GM12891 (cell line): ENCODE data around the gene UGT2B11.
"Not testable (repeated sequence)": the region's sequence is repeated elsewhere in the genome, so short reads cannot be mapped to it uniquely, and the experiment has no call there.

ENCODE experiments used
- DNase-seq: peaks from one replicate; pipeline ENCODE4 v3.0.0; 2011; ENCODE audit warnings: low spot score; ENCODE audit not compliant: insufficient read length
- FAIRE-seq: peaks from 2 replicates; lab custom pipeline; 2011; peaks lifted over from hg19 to GRCh38; lab: Jason Lieb, UNC
- PAX5 ChIP-seq: IDR thresholded peaks from 2 replicates; pipeline ENCODE4 v1.6.1; 2011; ENCODE audit warnings: low read length, moderate library complexity, mild to moderate bottlenecking; ENCODE audit not compliant: insufficient read depth, severe bottlenecking
- POLR2A ChIP-seq: IDR thresholded peaks from 2 replicates; pipeline ENCODE4 v1.6.1; 2011; ENCODE audit warnings: low read depth, low read length, control low read depth
- POLR2AphosphoS5 ChIP-seq: IDR thresholded peaks from 2 replicates; pipeline ENCODE4 v1.6.1; 2011; ENCODE audit warnings: low read depth, low read length, control low read depth
- POU2F2 ChIP-seq: IDR thresholded peaks from 2 replicates; pipeline ENCODE4 v1.6.1; 2011; ENCODE audit warnings: low read depth, mild to moderate bottlenecking, control low read depth, low read length, moderate library complexity
- SPI1 ChIP-seq: IDR thresholded peaks from 2 replicates; pipeline ENCODE4 v1.6.1; 2011; ENCODE audit warnings: low read depth, low read length, control low read depth
- TAF1 ChIP-seq: IDR thresholded peaks from 2 replicates; pipeline ENCODE4 v1.6.1; 2011; ENCODE audit warnings: low read depth, low read length, control low read depth

Gene UGT2B11

GRCh38 chr4:69196209-69196965 is 18.2 kb downstream of the UGT2B11 start:
- DNase-seq (no peak), FAIRE-seq (no peak)
- TF ChIP-seq PAX5 = no peak
- TF ChIP-seq POLR2A = no peak
- no peak for TF ChIP-seq TAF1
- TF ChIP-seq POU2F2 = no peak
- no peak for TF ChIP-seq SPI1
- no peak for TF ChIP-seq POLR2AphosphoS5

- FAIRE-seq (no peak), DNase-seq (no peak)
- no peak for TF ChIP-seq TAF1
- TF ChIP-seq SPI1 = no peak
- no peak for TF ChIP-seq POU2F2
Measured at GRCh38 chr4:69194166-69194565, 20.4 kb downstream of the UGT2B11 start.

- DNase-seq, FAIRE-seq: not testable (repeated sequence)
Measured at GRCh38 chr4:69191905-69192304, 22.6 kb downstream of the UGT2B11 start.

- DNase-seq, FAIRE-seq: not testable (repeated sequence)
Measured at GRCh38 chr4:69190621-69191020, 23.9 kb downstream of the UGT2B11 start.

- FAIRE-seq, DNase-seq: not testable (repeated sequence)
Measured at GRCh38 chr4:69181519-69182169, 32.9 kb downstream of the UGT2B11 start.

DNA sequence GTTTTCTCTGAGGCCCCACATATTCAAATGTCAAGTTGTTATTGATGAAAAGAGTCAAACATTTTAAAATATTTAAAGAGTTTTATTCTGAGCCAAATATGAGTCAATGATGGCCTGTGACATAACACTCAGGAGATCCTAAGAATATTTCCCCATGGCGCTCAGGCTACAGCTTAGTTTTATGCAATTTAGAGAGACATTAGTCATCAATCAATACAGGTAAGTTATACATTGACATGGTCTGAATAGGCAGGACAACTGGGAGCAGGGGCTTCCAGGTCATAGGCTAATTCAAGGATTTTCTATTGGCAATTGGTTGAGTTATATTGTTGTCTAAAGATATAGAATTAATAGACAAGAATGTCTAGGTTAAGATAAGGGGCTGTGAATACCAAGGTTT is 34.7 kb downstream of the UGT2B11 start:
- not testable (repeated sequence) for FAIRE-seq, DNase-seq

- not testable (repeated sequence) for DNase-seq, FAIRE-seq
Measured at GRCh38 chr4:69178751-69179205, 35.8 kb downstream of the UGT2B11 start.

- not testable (repeated sequence) for DNase-seq, FAIRE-seq
Measured at GRCh38 chr4:69170233-69171134, 44.1 kb downstream of the UGT2B11 start.

GRCh38 chr4:69169171-69169570 is 45.4 kb downstream of the UGT2B11 start:
- FAIRE-seq, DNase-seq: not testable (repeated sequence)

- FAIRE-seq (no peak), DNase-seq (no peak)
- no peak for TF ChIP-seq POLR2A
- no peak for TF ChIP-seq PAX5
- no peak for TF ChIP-seq POLR2AphosphoS5
- TF ChIP-seq POU2F2 = no peak
- TF ChIP-seq SPI1 = no peak
- no peak for TF ChIP-seq TAF1
Measured at GRCh38 chr4:69167300-69167699, 47.2 kb downstream of the UGT2B11 start.

DNA sequence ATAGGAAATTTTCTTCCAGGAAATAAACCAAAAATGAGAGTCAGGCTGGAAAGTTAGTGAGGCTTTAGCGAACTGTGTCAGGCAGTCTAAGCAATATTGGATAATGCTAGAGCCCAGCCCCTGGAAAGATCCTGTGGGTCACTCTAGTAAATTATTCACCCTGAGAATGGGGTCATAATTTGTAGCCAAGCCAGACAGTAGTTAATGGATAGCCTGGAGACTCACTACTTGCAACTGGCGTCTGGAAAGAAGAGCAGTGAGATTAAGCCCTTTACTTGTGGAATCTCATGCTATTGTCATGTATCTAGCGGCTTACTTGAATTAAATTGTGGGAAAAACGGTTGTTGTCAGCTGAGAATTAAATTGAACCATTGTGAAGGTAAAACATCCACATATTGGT is 48.2 kb downstream of the UGT2B11 start:
- DNase-seq, FAIRE-seq: not testable (repeated sequence)

DNA sequence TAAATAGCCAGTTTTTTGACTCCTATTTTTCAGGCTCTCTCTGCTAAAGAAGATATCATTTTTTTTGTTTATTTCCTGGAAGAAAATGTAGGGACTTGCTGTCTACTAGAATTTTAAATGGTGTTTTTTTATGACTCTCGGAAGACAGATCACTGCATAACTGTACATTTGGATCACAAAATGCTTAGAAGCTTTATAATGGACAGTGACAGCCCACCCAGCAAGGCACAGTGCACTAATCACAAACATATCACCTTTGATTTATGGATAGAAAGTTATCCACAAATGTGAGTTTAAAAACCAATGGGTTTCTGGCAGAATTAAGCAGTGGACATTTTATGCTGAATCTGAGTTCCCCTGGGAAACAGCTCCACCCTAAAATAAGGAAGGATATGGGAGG is 48.8 kb downstream of the UGT2B11 start:
- FAIRE-seq, DNase-seq: not testable (repeated sequence)
